SK-N-SH treated with all-trans-retinoic acid at 6 μM for 48 hours (cell line): Measurements from ENCODE around the gene KPNA1.

Experiments used
- ARNTL ChIP-seq: fragments of 450-650 bp; formaldehyde crosslinking; IDR thresholded peaks from 2 replicates; pipeline ENCODE4 v1.5.0; 2020; ENCODE audit warnings: low read depth, mild to moderate bottlenecking, moderate library complexity, borderline replicate concordance
- CSDC2 ChIP-seq: fragments of 250-450 bp; sonication (Bioruptor Pico); IDR thresholded peaks from 2 replicates; pipeline ENCODE4 v1.5.0; 2020; ENCODE audit warnings: mild to moderate bottlenecking, moderate library complexity
- ESRRG ChIP-seq: fragments of 250-450 bp; sonication (Bioruptor Pico); IDR thresholded peaks from 2 replicates; pipeline ENCODE4 v1.6.1; 2021; ENCODE audit warnings: mild to moderate bottlenecking
- OSR1 ChIP-seq: fragments of 250-450 bp; sonication (Bioruptor Pico); IDR thresholded peaks from 2 replicates; pipeline ENCODE4 v1.8.0; 2022; ENCODE audit warnings: moderate library complexity, mild to moderate bottlenecking, inconsistent platforms
- PPARA ChIP-seq: fragments of 250-450 bp; sonication (Bioruptor Pico); IDR thresholded peaks from 2 replicates; pipeline ENCODE4 v1.5.0; 2020; ENCODE audit warnings: mild to moderate bottlenecking, borderline replicate concordance
- RARB ChIP-seq: fragments of 250-450 bp; sonication (Bioruptor Pico); IDR thresholded peaks from 2 replicates; pipeline ENCODE4 v1.8.0; 2021; ENCODE audit warnings: mild to moderate bottlenecking, moderate library complexity
- SNAI2 ChIP-seq: fragments of 250-450 bp; sonication (Bioruptor Pico); IDR thresholded peaks from 2 replicates; pipeline ENCODE4 v1.5.0; 2020; ENCODE audit warnings: mild to moderate bottlenecking, moderate library complexity
- TOX ChIP-seq: fragments of 250-450 bp; sonication (Bioruptor Pico); IDR thresholded peaks from 2 replicates; pipeline ENCODE4 v1.8.0; 2021; ENCODE audit warnings: mild to moderate bottlenecking, moderate library complexity, borderline replicate concordance
- ZFP3 ChIP-seq: fragments of 250-450 bp; sonication (Bioruptor Pico); IDR thresholded peaks from 2 replicates; pipeline ENCODE4 v1.5.0; 2020; ENCODE audit warnings: mild to moderate bottlenecking, moderate library complexity
- ZNF70 ChIP-seq: fragments of 450-650 bp; formaldehyde crosslinking; IDR thresholded peaks from 2 replicates; pipeline ENCODE4 v1.5.0; 2020; ENCODE audit warnings: mild to moderate bottlenecking, moderate library complexity
- ZNF8 ChIP-seq: fragments of 450-650 bp; formaldehyde crosslinking; IDR thresholded peaks from 2 replicates; pipeline ENCODE4 v1.5.0; 2020; ENCODE audit warnings: mild to moderate bottlenecking, moderate library complexity
- TF ChIP-seq, protein P1 (sequence below): fragments of 250-450 bp; sonication (Bioruptor Pico); IDR thresholded peaks from 2 replicates; pipeline ENCODE4 v1.8.0; 2020; ENCODE audit warnings: mild to moderate bottlenecking, moderate library complexity, borderline replicate concordance
- TF ChIP-seq, protein P2 (sequence below): fragments of 250-450 bp; sonication (Bioruptor Pico); IDR thresholded peaks from 2 replicates; pipeline ENCODE4 v1.5.1; 2020; ENCODE audit warnings: low read depth, mild to moderate bottlenecking, moderate library complexity

GRCh38 chr3:122484985-122485384 lies 29.8 kb downstream of the KPNA1 start:
- TF ChIP-seq ZNF70 (CRISPR knock-in tag): no peak
- no peak for TF ChIP-seq ARNTL (CRISPR knock-in tag)
- no peak for TF ChIP-seq SNAI2
- no peak for TF ChIP-seq TOX
- TF ChIP-seq ZNF8 (CRISPR knock-in tag): no peak
- no peak for TF ChIP-seq ZFP3
- no peak for TF ChIP-seq CSDC2 (CRISPR knock-in tag)
- TF ChIP-seq, protein P1, sequence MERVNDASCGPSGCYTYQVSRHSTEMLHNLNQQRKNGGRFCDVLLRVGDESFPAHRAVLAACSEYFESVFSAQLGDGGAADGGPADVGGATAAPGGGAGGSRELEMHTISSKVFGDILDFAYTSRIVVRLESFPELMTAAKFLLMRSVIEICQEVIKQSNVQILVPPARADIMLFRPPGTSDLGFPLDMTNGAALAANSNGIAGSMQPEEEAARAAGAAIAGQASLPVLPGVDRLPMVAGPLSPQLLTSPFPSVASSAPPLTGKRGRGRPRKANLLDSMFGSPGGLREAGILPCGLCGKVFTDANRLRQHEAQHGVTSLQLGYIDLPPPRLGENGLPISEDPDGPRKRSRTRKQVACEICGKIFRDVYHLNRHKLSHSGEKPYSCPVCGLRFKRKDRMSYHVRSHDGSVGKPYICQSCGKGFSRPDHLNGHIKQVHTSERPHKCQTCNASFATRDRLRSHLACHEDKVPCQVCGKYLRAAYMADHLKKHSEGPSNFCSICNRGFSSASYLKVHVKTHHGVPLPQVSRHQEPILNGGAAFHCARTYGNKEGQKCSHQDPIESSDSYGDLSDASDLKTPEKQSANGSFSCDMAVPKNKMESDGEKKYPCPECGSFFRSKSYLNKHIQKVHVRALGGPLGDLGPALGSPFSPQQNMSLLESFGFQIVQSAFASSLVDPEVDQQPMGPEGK (CRISPR knock-in tag): no peak
- TF ChIP-seq ESRRG (CRISPR knock-in tag): no peak
- TF ChIP-seq, protein P2, sequence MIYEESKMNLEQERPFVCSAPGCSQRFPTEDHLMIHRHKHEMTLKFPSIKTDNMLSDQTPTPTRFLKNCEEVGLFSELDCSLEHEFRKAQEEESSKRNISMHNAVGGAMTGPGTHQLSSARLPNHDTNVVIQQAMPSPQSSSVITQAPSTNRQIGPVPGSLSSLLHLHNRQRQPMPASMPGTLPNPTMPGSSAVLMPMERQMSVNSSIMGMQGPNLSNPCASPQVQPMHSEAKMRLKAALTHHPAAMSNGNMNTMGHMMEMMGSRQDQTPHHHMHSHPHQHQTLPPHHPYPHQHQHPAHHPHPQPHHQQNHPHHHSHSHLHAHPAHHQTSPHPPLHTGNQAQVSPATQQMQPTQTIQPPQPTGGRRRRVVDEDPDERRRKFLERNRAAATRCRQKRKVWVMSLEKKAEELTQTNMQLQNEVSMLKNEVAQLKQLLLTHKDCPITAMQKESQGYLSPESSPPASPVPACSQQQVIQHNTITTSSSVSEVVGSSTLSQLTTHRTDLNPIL (CRISPR knock-in tag): no peak
- no peak for TF ChIP-seq OSR1 (CRISPR knock-in tag)
- no peak for TF ChIP-seq PPARA (CRISPR knock-in tag)
- no peak for TF ChIP-seq RARB (CRISPR knock-in tag)
